Stimulated activated CD4-positive, alpha-beta T cell treated with anti-CD3 and anti-CD28 coated beads, Interleukin-2, amount 100 ng/mL, for 4 hours (primary cell): Measurements from ENCODE around the gene ZNF483.
A peak's percentile ranks its signal among the peaks of the same experiment; 100 is the strongest.
"Not testable (repeated sequence)": the region's sequence is repeated elsewhere in the genome, so short reads cannot be mapped to it uniquely, and the experiment has no call there.

Experiments used
- DNase-seq: peaks from one replicate; pipeline ENCODE4 v3.0.0-alpha.2; 2020; ENCODE audit warnings: low read depth

Gene ZNF483

GRCh38 chr9:111542497-111543254 lies 17.7 kb downstream of the ZNF483 start:
- no peak for DNase-seq

- no peak for DNase-seq
Observed at GRCh38 chr9:111548623-111549022, 23.6 kb downstream of the ZNF483 start.

- not testable (repeated sequence) for DNase-seq
Observed at GRCh38 chr9:111555425-111555824, 30.4 kb downstream of the ZNF483 start.

- DNase-seq, result no peak
Observed at GRCh38 chr9:111559000-111559610, 34.1 kb downstream of the ZNF483 start.

DNA sequence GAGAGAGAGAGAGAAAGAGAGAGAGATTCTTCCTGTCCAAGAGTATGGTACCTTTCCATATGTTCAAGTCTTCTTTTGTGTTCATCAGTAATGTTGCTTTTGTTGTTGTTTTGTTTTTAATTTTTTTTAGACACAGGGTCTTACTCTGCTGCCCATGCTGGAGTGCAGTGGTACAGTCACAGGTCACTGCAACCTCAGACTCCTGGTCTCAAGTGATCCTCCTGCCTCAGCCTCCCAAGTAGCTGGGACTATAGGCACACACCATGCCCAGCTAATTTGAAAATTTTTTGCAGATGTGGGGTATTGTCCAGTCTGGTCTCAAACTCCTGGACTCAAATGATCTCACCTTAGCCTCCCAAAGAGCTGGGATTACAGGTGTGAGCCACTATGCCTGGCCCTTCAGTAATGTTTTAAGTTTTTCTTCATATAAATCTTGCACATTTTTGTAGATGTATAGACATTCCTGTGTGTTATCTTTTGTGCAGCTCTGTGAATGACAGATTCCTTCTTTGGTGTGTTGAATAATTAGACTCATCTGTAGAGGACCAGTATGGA lies 36.3 kb downstream of the ZNF483 start:
- no peak for DNase-seq

- no peak for DNase-seq
Observed at GRCh38 chr9:111566234-111566633, 41.3 kb downstream of the ZNF483 start.

DNA sequence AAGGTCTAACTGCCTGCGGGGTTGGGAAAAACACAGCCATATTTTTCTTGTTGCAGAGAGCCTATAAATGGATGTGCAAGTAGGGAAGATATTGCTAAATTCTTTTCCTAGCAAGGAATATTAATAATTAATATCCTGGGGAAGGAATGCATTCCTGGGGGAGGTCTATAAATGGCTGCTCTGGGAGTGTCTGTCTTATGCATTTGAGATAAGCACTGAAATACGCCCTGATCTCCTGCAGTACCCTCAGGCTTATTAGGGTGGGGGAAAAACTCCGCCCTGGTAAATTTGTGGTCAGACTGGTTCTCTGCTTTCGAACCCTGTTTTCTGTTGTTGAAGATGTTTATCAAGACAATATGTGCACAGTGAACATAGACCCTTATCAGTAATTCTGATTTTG lies 43.1 kb downstream of the ZNF483 start:
- DNase-seq, result not testable (repeated sequence)

GRCh38 chr9:111572950-111573604 lies 48.1 kb downstream of the ZNF483 start:
- DNase-seq, result no peak

- DNase-seq, result no peak
Observed at GRCh38 chr9:111582888-111583287, 57.9 kb downstream of the ZNF483 start.

DNA sequence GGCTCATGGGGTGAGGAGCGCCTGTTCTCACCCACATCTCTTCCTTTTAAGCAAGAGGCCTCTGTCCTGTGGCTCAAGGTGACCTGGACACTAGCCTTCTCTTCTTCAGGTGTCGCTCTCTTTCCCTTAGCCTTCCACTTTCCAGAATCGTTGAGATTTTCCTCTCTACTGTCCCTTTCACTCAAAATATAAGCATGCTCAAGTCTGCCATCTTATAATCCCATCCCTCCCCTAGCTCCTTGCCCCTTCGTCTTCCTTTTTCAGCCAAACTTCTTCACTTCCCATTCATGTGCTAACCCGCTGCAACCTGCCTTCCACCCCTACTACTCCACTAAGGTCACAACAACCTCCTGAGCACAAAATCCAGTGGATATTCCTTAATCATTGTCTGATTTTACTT lies 61.4 kb downstream of the ZNF483 start:
- no peak for DNase-seq

- no peak for DNase-seq
Observed at GRCh38 chr9:111588846-111589245, 63.9 kb downstream of the ZNF483 start.

DNA sequence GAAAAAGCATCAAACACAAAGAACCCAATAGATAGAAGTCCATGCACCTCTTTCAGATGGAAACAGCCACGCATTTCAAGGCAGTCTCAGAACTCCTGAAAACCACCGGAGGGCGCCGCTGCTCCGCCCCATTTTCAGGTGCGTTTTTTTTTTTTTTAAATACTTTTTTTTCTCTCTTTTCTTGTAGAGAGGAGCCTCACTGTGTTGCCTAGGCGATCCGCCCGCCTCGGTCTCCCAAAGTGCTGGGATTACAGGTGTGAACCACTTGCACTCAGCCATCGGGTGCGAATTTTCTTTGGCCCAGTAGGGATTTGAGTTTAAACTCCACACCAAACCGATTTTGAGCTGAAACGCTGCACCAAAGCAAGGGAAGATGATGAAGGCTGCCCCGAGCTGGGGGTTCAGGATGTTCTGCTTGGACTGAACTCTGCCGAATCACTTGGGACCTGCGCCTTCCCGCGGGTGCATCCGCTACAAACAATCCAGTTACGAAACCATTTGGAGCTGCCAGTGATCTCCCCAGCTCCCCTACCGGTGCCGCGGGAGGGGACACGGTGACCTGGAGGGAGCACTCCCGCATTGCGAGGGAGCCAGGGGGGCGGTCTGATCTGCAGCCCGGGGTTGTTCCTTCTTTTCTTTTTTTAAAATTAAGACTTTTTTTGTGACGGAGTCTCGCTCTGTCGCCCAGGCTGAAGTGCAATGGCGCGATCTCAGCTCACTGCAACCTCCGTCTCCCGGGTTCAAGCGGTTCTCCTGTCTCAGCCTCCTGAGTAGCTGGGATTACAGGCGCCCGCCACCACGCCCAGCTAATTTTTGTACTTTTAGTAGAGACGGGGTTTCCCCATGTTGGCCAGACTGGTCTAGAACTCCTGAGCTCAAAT lies 73.1 kb downstream of the ZNF483 start:
- DNase-seq, result peak; percentile 39

DNA sequence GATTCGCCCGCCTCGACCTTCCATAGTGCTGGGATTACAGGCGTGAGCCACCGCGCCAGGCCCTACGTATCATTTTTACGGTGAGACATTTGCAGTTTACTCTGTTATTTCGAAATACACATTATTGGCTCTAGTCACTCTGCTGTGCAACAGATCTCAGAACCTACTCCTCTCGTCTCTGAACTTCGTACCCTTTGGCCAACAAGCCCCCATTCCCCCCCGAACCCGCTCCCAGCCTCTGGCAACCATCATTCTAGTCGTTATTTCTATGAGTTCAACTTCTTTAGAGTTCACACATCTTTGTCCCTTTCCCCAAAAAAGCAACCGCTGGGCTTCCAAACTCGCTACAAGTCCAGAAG lies 73.7 kb downstream of the ZNF483 start:
- DNase-seq, result no peak

GRCh38 chr9:111599092-111599954 lies 74.3 kb downstream of the ZNF483 start, which contains the start of gene PTGR1:
Gene PTGR1, minus strand, starts transcription at chr9:111599647. Its CDS starts 2,225 bp downstream, at chr9:111597422.
- no peak for DNase-seq

DNA sequence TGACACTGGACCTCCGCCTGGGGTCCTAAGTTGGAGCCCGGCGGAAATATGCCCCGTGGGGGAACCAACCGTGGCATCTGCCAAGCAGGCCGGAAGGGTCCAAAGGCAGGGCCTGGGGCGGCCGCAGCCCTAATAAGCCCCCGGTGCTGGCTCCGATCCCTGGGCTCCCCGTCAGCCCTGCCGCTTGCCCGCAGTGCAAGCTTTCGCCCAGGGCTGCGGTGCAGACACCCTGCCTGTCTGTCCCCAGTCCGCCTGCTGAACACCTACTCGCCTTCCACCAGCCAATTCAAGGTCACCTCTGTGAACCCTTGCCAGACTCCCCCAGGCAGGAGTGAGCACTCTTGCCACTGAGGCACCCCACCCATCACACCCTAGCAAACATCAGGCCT lies 75.0 kb downstream of the ZNF483 start:
- DNase-seq, result no peak

DNA sequence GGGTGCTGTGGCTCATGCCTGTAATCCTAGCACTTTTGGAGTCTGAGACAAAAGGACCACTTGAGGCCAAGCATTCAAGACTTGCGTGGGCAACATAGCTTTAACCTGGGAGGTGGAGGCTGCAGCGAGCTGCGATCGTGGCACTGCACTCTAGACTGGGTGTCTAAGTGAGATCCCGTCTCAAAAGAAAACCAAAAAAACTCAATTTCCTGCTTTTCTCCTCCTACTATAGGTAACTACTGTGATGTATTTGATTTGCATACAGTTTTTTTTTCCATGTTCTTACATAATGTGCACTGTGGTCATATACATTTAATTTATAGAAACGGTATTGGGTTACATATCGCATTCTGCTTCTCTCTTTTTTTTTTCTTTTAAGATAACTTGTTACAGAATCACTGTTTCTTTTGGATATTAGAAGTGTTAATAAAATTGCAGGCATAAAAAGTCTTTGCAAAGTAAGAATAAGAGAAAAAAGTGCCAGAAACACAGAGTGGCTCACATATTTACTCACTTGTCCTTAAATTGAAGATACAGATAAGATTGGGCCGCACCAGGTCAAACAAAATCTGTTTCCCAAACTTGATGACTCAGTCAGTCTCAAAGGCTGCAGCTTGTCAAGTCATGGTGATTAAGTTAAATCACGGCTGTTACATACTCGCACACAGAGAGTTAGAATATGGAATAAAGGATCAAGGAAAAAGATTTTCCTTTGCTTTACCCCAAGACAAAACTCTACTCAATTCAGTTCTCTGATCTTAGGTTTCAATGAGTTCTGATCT lies 76.4 kb downstream of the ZNF483 start:
- DNase-seq, result no peak

GRCh38 chr9:111603041-111603440 lies 78.1 kb downstream of the ZNF483 start:
- DNase-seq, result no peak

GRCh38 chr9:111604054-111604615 lies 79.2 kb downstream of the ZNF483 start:
- DNase-seq, result no peak

DNA sequence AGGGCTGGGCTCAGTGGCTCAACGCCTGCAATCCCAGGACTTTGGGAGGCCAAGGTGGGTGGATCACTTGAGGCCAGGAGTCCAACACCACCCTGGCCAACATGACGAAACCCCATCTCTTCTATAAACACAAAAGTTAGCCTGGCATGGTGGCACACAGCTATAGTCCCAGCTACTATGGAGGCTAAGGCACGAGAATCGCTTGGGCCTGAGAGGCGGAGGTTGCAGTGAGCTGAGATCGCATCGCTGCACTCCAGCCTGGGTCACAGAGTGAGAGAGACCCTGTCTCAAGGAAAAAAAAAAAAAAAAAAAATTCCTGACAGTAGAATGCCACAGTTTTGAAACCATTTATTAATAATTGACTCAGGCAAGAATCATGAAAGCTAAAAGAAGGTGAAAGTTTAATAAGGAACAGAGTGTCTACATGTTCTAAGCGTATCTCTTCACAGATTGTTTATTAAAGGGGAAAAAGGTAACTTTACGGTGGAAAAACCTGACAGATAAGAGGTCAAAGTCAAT lies 80.1 kb downstream of the ZNF483 start:
- no peak for DNase-seq

DNA sequence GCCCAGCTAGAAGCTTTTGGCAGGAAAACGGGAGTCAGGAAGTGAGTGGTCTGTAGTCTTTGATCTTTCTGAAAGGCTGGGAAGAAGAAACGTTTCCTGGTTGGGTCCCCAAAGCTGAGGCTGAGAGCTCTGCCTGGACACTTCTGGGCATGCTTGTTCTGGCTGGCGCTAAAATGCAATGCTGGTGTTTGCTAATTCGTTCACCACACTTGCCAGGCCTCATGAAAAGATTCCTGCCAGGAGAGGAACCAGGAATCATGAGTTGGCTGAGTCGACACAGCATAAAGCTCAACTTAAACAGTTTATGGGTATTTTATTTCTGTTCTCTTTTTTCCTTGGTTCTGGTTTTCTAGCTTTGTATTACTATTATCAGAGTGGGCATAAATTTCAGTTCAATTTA lies 85.2 kb downstream of the ZNF483 start:
- DNase-seq, result no peak
